ENCODE measurements around the gene VSNL1. TPM values are rescaled to one million over a fixed set of nuclear protein-coding genes. Genes with fewer than 3 reads are reported as not detected.

The VSNL1 gene
- not detected in 2 replicates for total RNA-seq

GRCh38 chr2:17540093-17540812, at the start of gene VSNL1:
Gene VSNL1 (plus strand): TSS chr2:17540696. CDS start chr2:17592075, 51,379 bp downstream.

GRCh38 chr2:17518212-17519154, 22.0 kb upstream of the VSNL1 start, which contains the start of gene RAD51AP2:
Gene RAD51AP2 (minus strand): TSS chr2:17518440. CDS start chr2:17518415, 25 bp downstream.

Other genes starting within 250 kb of the VSNL1 start
- gene RAD51AP2, start 22.3 kb upstream of the VSNL1 start, total RNA-seq: not detected in 2 replicates
- 21.7 and 25.3 TPM in 2 replicates for gene SMC6, start 213.1 kb downstream of the VSNL1 start, total RNA-seq
- 12.7 and 17.6 TPM in 2 replicates for gene GEN1, start 213.4 kb downstream of the VSNL1 start, total RNA-seq